Testis (tissue), 3 donors: ENCODE results near the gene MON1B. TPM values are rescaled to one million over a fixed set of nuclear protein-coding genes. Genes with fewer than 3 reads are reported as not detected.
A peak's percentile ranks its signal among the peaks of the same experiment; 100 is the strongest.

Experiments used
- DNase-seq: peaks from one replicate; pipeline ENCODE4 v3.0.0-alpha.2; 2019
- H3K27ac ChIP-seq, 2 donors: fragments of 200-600 bp; sonication (generic); one replicate each; pipeline ENCODE4 v1.5.1; 2019
- H3K27me3 ChIP-seq: fragments of 200-600 bp; sonication (generic); one replicate; pipeline ENCODE4 v1.5.1; 2019
- H3K36me3 ChIP-seq: fragments of 200-600 bp; sonication (generic); one replicate; pipeline ENCODE4 v1.5.1; 2017; ENCODE audit warnings: low read depth; ENCODE audit errors: missing control alignments
- H3K4me1 ChIP-seq: fragments of 200-600 bp; sonication (generic); one replicate; pipeline ENCODE4 v1.5.1; 2019
- H3K4me3 ChIP-seq, 2 donors: fragments of 200-600 bp; sonication (generic); one replicate each; pipeline ENCODE4 v1.5.1; 2017 to 2019
- H3K9me3 ChIP-seq: fragments of 200-600 bp; sonication (generic); one replicate; pipeline ENCODE4 v1.5.1; 2017
- POLR2A ChIP-seq: fragments of 450-650 bp; IDR thresholded peaks from one replicate; pipeline ENCODE4 v1.6.1; 2017; ENCODE audit warnings: antibody characterized with exemption, mild to moderate bottlenecking, moderate library complexity
- WGBS, 2 donors: methylation state at CpG; one replicate each; pipeline ENCODE4 v1.1.5; 2018; 5-methylcytosine and 5-hydroxymethylcytosine counted together
- intact Hi-C: fragments of 100-400 bp; cut with DNase I; formaldehyde crosslinking; loops from one replicate; pipeline ENCODE4 v1.15.1; 2023; ENCODE audit warnings: low total_unique reads
- polyA plus RNA-seq: library from polyadenylated mRNA; stranded (reverse); fragments of 350-450 nt; fragmentation: Illumina TruSeq; extraction: RNeasy Lipid Tissue Mini Kit (QIAGEN cat#74804); gene quantifications from one replicate; pipeline ENCODE4 v1.2.3, GENCODE V29; 2014; ENCODE audit warnings: low read depth, low replicate concordance; ENCODE audit not compliant: insufficient read depth
- total RNA-seq, 2 donors: library from RNA; depleted of rRNA; stranded (reverse); fragments of >200 nt; gene quantifications; one replicate each; pipeline ENCODE4 v1.2.3, GENCODE V29; 2016
- TF ChIP-seq, protein P1 (sequence below), 3 experiments: fragments of 450-650 bp in 2 of 3; fragments of 200-600 bp in 1 of 3; sonication (generic) in 1 of 3; IDR thresholded peaks; one replicate each; pipeline ENCODE4 v1.5.1; 2016 to 2019; ENCODE audit warnings: antibody characterized with exemption in 3 of 3, mild to moderate bottlenecking in 2 of 3, moderate library complexity in 1 of 3

Gene MON1B
- total and polyA plus RNA-seq, 3 donors from 2014 or later = 18.6 to 30.5 (median 25.4) TPM

DNA sequence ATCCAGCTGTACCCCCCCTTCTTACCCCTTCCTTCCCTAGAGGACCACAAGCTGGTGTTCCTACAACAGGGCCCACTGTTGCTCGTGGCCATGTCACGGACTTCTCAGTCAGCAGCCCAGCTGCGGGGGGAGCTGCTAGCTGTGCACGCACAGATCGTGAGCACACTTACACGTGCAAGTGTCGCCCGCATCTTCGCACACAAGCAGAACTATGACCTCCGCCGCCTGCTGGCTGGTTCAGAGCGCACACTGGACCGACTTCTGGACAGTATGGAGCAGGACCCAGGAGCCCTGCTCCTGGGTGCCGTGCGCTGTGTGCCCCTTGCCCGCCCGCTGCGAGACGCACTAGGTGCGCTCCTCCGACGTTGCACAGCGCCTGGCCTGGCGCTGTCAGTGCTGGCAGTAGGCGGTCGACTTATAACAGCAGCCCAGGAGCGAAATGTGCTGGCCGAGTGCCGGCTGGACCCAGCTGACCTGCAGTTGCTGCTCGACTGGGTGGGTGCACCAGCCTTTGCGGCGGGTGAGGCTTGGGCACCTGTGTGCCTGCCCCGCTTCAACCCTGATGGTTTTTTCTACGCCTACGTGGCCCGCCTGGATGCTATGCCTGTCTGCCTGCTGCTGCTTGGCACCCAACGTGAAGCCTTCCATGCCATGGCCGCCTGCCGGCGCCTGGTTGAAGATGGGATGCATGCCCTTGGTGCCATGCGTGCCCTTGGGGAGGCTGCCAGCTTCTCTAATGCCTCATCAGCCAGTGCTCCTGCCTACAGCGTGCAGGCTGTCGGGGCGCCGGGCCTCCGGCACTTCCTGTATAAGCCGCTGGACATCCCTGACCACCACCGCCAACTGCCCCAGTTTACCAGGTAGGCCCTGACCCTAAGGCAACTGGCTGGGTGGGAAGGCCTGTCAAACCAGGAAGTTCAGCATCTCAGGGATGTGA, 3.6 kb downstream of the MON1B start:
- Histone ChIP-seq H3K9me3 (no peaks in the 10 kb centered on the region), H3K27me3 (no peaks in the 10 kb centered on the region), H3K27ac (no peak overlapping the region), H3K4me1 (peaks cover 11% of the 10 kb centered on the region), H3K36me3 (no peaks in the 10 kb centered on the region), H3K4me3 (no peak overlapping the region)
- intact Hi-C loops = no loop called here
- TF ChIP-seq POLR2A = no peak
- TF ChIP-seq, protein P1, sequence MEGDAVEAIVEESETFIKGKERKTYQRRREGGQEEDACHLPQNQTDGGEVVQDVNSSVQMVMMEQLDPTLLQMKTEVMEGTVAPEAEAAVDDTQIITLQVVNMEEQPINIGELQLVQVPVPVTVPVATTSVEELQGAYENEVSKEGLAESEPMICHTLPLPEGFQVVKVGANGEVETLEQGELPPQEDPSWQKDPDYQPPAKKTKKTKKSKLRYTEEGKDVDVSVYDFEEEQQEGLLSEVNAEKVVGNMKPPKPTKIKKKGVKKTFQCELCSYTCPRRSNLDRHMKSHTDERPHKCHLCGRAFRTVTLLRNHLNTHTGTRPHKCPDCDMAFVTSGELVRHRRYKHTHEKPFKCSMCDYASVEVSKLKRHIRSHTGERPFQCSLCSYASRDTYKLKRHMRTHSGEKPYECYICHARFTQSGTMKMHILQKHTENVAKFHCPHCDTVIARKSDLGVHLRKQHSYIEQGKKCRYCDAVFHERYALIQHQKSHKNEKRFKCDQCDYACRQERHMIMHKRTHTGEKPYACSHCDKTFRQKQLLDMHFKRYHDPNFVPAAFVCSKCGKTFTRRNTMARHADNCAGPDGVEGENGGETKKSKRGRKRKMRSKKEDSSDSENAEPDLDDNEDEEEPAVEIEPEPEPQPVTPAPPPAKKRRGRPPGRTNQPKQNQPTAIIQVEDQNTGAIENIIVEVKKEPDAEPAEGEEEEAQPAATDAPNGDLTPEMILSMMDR (IDR thresholded peaks at IDR 0.05) = no peak
- 86 to 96% methylated on average over 8 to 48 of the region's 48 CpGs for WGBS, 2 donors
- DNase-seq = no peak

DNA sequence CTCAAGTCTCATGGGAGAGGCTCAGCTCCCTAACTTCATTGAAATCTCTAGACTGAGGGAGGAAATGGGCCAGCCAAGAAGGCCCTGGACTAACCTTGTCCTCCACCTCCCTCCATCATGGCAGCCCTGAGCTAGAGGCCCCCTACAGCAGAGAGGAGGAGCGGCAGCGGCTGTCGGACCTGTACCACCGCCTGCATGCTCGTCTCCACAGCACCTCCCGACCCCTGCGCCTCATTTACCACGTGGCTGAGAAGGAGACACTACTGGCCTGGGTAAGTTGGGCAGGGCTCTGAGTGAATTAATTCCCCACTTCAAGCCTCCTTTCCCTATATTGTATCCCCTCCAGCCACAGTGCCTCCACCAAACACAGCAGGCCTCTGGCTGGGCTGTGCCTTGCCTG, 4.4 kb downstream of the MON1B start:
- intact Hi-C loops = no loop called here
- H3K27me3 ChIP-seq = no peaks in the 10 kb centered on the region
- H3K4me1 ChIP-seq = peaks cover 11% of the 10 kb centered on the region
- H3K9me3 ChIP-seq = no peaks in the 10 kb centered on the region
- H3K36me3 ChIP-seq = no peaks in the 10 kb centered on the region
- H3K4me3 ChIP-seq = no peak overlapping the region
- H3K27ac ChIP-seq = no peak overlapping the region
- TF ChIP-seq POLR2A = no peak
- TF ChIP-seq, protein P1 (IDR thresholded peaks at IDR 0.05) = no peak
- WGBS, 2 donors = 80 to 82% methylated on average over 6 to 8 of the region's 8 CpGs
- no peak for DNase-seq

DNA sequence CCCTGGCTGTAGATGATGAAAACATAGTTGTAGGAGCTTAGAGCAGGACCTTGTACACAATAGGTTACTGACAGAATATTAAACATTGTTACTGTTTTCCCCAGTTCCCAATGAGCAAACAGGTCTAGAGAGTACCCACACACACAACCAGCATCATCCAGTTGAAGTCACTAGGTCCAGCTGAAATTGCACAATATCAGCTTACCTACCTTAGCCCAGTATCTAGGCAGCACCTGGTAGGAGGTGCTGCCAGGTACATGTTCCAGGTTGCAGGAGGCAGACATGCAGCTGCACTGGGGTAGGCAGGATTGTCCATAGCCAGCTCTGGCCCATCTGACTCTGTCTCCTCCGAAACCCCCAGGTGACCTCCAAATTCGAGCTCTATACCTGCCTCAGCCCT, 6.8 kb downstream of the MON1B start:
- Histone ChIP-seq H3K9me3 (no peaks in the 10 kb centered on the region), H3K27ac (no peak overlapping the region), H3K4me3 (no peak overlapping the region), H3K4me1 (no peaks in the 10 kb centered on the region), H3K36me3 (no peaks in the 10 kb centered on the region), H3K27me3 (no peaks in the 10 kb centered on the region)
- intact Hi-C loops = no loop called here
- no peak for DNase-seq
- 80 to 92% methylated on average over 2 of the region's 2 CpGs for WGBS, 2 donors
- TF ChIP-seq, protein P1 (IDR thresholded peaks at IDR 0.05) = no peak
- no peak for TF ChIP-seq POLR2A

DNA sequence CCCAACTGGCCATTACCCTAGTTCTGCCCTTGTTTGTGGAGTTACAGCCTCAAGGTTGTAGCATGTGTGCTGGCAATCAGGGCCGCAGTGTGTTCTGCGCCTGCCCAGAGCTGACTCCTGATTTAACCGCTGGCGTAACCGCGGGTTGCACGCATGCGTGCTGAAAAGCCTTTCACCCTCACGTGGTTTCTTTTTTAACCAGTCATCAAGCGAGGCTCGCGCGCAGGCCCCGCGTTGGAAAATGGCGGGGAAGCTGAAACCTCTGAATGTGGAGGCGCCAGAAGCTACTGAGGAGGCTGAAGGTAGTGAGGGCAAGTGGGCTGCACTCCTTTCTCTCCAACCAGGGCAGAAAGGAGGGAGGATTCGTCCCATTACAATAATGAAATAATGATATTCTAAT, 8.2 kb downstream of the MON1B start, which contains the start of gene SYCE1L:
SYCE1L (plus strand) TSS at position 198 of the 400 bp plus-strand sequence; CDS start at position 242, 44 bp downstream.
- Histone ChIP-seq H3K36me3 (no peaks in the 10 kb centered on the region), H3K4me1 (no peaks in the 10 kb centered on the region), H3K27me3 (no peaks in the 10 kb centered on the region), H3K9me3 (no peaks in the 10 kb centered on the region), H3K27ac (no peak within 1 kb of the TSS), H3K4me3 (peak within 1 kb of the TSS; percentile 15 to 36)
- 70 to 79% methylated on average over 16 to 18 of the region's 18 CpGs for WGBS, 2 donors
- intact Hi-C loops = no loop called here
- TF ChIP-seq POLR2A = no peak
- TF ChIP-seq, protein P1 (IDR thresholded peaks at IDR 0.05) = no peak
- peak; percentile 80 for DNase-seq
